Loucy (cell line): ENCODE results near the gene INHA.

Experiments
- EZH2phosphoT487 ChIP-seq: fragments of 200-600 bp; IDR thresholded peaks from 2 replicates; pipeline ENCODE4 v1.6.1; 2018; ENCODE audit warnings: antibody characterized with exemption, mild to moderate bottlenecking, moderate library complexity, borderline replicate concordance
- TF ChIP-seq, protein P1 (sequence below): fragments of 200-600 bp; sonication (generic); conservative IDR thresholded peaks from 2 replicates; pipeline ENCODE4 v1.5.1; 2014; ENCODE audit warnings: mild to moderate bottlenecking, antibody characterized with exemption, low read length

DNA sequence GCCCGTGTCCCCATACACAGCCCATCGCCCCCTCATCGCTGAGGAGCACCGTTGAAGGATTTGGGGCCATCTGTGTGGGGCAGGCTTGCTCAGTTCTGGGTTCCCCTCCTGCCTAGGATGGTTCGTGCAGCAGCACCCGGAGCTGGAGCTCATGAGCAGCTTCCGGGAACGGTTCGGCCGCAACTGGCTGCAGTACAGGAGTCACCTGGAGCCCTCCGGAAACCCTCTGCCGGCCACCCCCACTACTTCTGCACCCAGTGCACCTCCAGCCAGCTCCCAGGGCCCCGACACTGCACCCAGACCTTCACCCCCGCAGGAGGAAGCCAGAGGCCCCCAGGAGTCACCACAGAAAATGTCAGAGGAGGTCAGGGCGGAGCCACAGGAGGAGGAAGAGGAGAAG, 35.8 kb downstream of the INHA start:
- TF ChIP-seq, protein P1, sequence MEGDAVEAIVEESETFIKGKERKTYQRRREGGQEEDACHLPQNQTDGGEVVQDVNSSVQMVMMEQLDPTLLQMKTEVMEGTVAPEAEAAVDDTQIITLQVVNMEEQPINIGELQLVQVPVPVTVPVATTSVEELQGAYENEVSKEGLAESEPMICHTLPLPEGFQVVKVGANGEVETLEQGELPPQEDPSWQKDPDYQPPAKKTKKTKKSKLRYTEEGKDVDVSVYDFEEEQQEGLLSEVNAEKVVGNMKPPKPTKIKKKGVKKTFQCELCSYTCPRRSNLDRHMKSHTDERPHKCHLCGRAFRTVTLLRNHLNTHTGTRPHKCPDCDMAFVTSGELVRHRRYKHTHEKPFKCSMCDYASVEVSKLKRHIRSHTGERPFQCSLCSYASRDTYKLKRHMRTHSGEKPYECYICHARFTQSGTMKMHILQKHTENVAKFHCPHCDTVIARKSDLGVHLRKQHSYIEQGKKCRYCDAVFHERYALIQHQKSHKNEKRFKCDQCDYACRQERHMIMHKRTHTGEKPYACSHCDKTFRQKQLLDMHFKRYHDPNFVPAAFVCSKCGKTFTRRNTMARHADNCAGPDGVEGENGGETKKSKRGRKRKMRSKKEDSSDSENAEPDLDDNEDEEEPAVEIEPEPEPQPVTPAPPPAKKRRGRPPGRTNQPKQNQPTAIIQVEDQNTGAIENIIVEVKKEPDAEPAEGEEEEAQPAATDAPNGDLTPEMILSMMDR: no peak
- TF ChIP-seq EZH2phosphoT487: no peak
